Right hindlimb (tissue), 1 donor: Measurements from ENCODE around the gene TARDBP.
"Not testable (repeated sequence)": the region's sequence is repeated elsewhere in the genome, so short reads cannot be mapped to it uniquely, and the experiment has no call there.

Experiments
- DNase-seq: peaks from one replicate; pipeline ENCODE4 v3.0.0-alpha.2; 2018

TARDBP gene

GRCh38 chr1:10996100-10996499, 16.4 kb upstream of the TARDBP start:
- DNase-seq = no peak

- no peak for DNase-seq
These were observed 11.9 kb upstream of the TARDBP start for GRCh38 chr1:11000526-11000925.

GRCh38 chr1:11013160-11013531, 692 bp downstream of the TARDBP start:
- no peak for DNase-seq

- DNase-seq = not testable (repeated sequence)
These were observed 6.9 kb downstream of the TARDBP start for GRCh38 chr1:11019358-11019757.

GRCh38 chr1:11019971-11020370, 7.5 kb downstream of the TARDBP start:
- DNase-seq = no peak

GRCh38 chr1:11023201-11023600, 10.7 kb downstream of the TARDBP start:
- DNase-seq = no peak

GRCh38 chr1:11024154-11024873, 11.9 kb downstream of the TARDBP start:
- no peak for DNase-seq

- DNase-seq = no peak
These were observed 12.4 kb downstream of the TARDBP start for GRCh38 chr1:11024874-11025203.

- DNase-seq = no peak
These were observed 13.2 kb downstream of the TARDBP start for GRCh38 chr1:11025618-11026017.

GRCh38 chr1:11026052-11026451, 13.6 kb downstream of the TARDBP start:
- no peak for DNase-seq

GRCh38 chr1:11026903-11027302, 14.4 kb downstream of the TARDBP start:
- DNase-seq = no peak

GRCh38 chr1:11027316-11027715, 14.9 kb downstream of the TARDBP start:
- no peak for DNase-seq

- DNase-seq = no peak
These were observed 15.6 kb downstream of the TARDBP start for GRCh38 chr1:11028018-11028417.

- DNase-seq = no peak
These were observed 18.4 kb downstream of the TARDBP start for GRCh38 chr1:11030865-11031264.

GRCh38 chr1:11031624-11032262, 19.3 kb downstream of the TARDBP start:
- no peak for DNase-seq

- not testable (repeated sequence) for DNase-seq
These were observed 24.7 kb downstream of the TARDBP start for GRCh38 chr1:11037019-11037739.

- DNase-seq = peak; percentile 89
These were observed 25.3 kb downstream of the TARDBP start for GRCh38 chr1:11037740-11038182.

GRCh38 chr1:11039351-11040104, 27.1 kb downstream of the TARDBP start:
- DNase-seq = no peak

- not testable (repeated sequence) for DNase-seq
These were observed 27.6 kb downstream of the TARDBP start for GRCh38 chr1:11040105-11040429.

- no peak for DNase-seq
These were observed 28.6 kb downstream of the TARDBP start for GRCh38 chr1:11041048-11041447.

- DNase-seq = no peak
These were observed 29.6 kb downstream of the TARDBP start for GRCh38 chr1:11042065-11042464.

GRCh38 chr1:11042995-11043874, 30.8 kb downstream of the TARDBP start:
- DNase-seq = no peak
